B cell (primary cell): Measurements from ENCODE around the gene WDR38. TPM values are rescaled to one million over a fixed set of nuclear protein-coding genes. Genes with fewer than 3 reads are reported as not detected.

Experiments
- ATAC-seq: fragments of 200-7000 bp; cut with Tn5 transposase; one replicate; pipeline ENCODE4 v1.10.0; 2021; ENCODE audit warnings: low read depth, mild to moderate bottlenecking, moderate number of reproducible peaks, moderate library complexity
- CTCF ChIA-PET: fragments of 350-600 bp; sonication (Branson Sonifier 250); formaldehyde crosslinking; loops from one replicate; lab custom pipeline; 2021; ENCODE audit warnings: antibody characterized with exemption, inconsistent platforms; lab: Charles Lee
- POLR2A ChIA-PET: fragments of 350-600 bp; sonication (Branson Sonifier 250); formaldehyde crosslinking; loops from one replicate; lab custom pipeline; 2021; ENCODE audit warnings: antibody characterized with exemption; lab: Charles Lee
- DNase-seq: peaks from one replicate; pipeline ENCODE4 v3.0.0; 2013
- H2AFZ ChIP-seq: 2 replicates; pipeline ENCODE4 v1.6.1; 2012; ENCODE audit warnings: mild to moderate bottlenecking, low read depth, low read length; ENCODE audit not compliant: insufficient read depth, poor library complexity, severe bottlenecking
- H3K27ac ChIP-seq, 2 donors: 1 replicate in 1 of 2; 2 replicates in 1 of 2; pipeline ENCODE4 v1.5.1; 2012 to 2013; ENCODE audit warnings: low read length in 2 of 2, mild to moderate bottlenecking in 2 of 2, moderate library complexity in 1 of 2
- H3K27me3 ChIP-seq, 4 experiments: fragments of 200-600 bp in 1 of 4; sonication (generic) in 1 of 4; replicated peaks in 1 of 4; 1 replicate in 2 of 4; 2 replicates in 2 of 4; pipeline versions ENCODE4 v1.6.1 to v1.7.0; 2013 to 2016; ENCODE audit warnings: low read length in 3 of 4, mild to moderate bottlenecking in 2 of 4, mixed read lengths in 1 of 4, moderate library complexity in 1 of 4; ENCODE audit not compliant: insufficient read depth in 4 of 4, control insufficient read depth in 3 of 4; ENCODE audit errors: control extremely low read depth in 1 of 4
- H3K36me3 ChIP-seq, 2 experiments: replicated peaks in 1 of 2; 1 replicate in 1 of 2; 2 replicates in 1 of 2; pipeline versions ENCODE4 v1.6.1 to v1.7.1; 2013; ENCODE audit warnings: low read length in 1 of 2; ENCODE audit not compliant: insufficient read depth in 2 of 2, control insufficient read depth in 1 of 2; ENCODE audit errors: control extremely low read depth in 1 of 2, extremely low read depth in 1 of 2
- H3K4me1 ChIP-seq, 2 donors: fragments of 200-600 bp in 1 of 2; sonication (generic) in 1 of 2; 1 replicate in 1 of 2; 2 replicates in 1 of 2; pipeline versions ENCODE4 v1.5.1 to v1.6.1; 2013 to 2017; ENCODE audit warnings: low read length in 2 of 2; ENCODE audit not compliant: control insufficient read depth in 2 of 2, insufficient read depth in 2 of 2
- H3K4me2 ChIP-seq: replicated peaks from 2 replicates; pipeline ENCODE3; 2012; ENCODE audit warnings: mild to moderate bottlenecking, low read depth, low read length; ENCODE audit not compliant: poor library complexity, severe bottlenecking
- H3K4me3 ChIP-seq, 5 experiments: fragments of 200-600 bp in 1 of 5; sonication (generic) in 1 of 5; 1 replicate in 3 of 5; 2 replicates in 2 of 5; pipeline versions ENCODE4 v1.5.1 to v1.7.0; 2011 to 2016; ENCODE audit warnings: low read length in 4 of 5, mild to moderate bottlenecking in 4 of 5, low read depth in 2 of 5, control low read depth in 1 of 5, moderate library complexity in 1 of 5; ENCODE audit not compliant: insufficient read depth in 1 of 5; ENCODE audit errors: control extremely low read depth in 1 of 5, extremely low read depth in 1 of 5
- H3K79me2 ChIP-seq: fragments of 200-600 bp; sonication (generic); one replicate; pipeline ENCODE4 v1.6.0; 2016; ENCODE audit warnings: low read length; ENCODE audit not compliant: control insufficient read depth, insufficient read depth
- H3K9ac ChIP-seq: fragments of 200-600 bp; sonication (generic); 2 replicates; pipeline ENCODE4 v1.6.1; 2017; ENCODE audit warnings: mild to moderate bottlenecking, low read length, moderate library complexity
- H3K9me3 ChIP-seq, 3 donors: one replicate each; pipeline versions ENCODE4 v1.6.1 to v1.7.1; 2013; ENCODE audit warnings: low read length in 2 of 3; ENCODE audit not compliant: control insufficient read depth in 2 of 3, insufficient read depth in 1 of 3; ENCODE audit errors: control extremely low read depth in 1 of 3
- H4K20me1 ChIP-seq: 2 replicates; pipeline ENCODE4 v1.6.0; 2012; ENCODE audit warnings: mild to moderate bottlenecking, low read length; ENCODE audit not compliant: insufficient read depth, control insufficient read depth, poor library complexity, severe bottlenecking
- H3K27ac Mint-ChIP-seq: one replicate; pipeline ENCODE4 v1.8.0; 2021; ENCODE audit warnings: mixed read lengths
- H3K27me3 Mint-ChIP-seq: one replicate; pipeline ENCODE4 v1.8.0; 2021; ENCODE audit warnings: mixed read lengths
- H3K4me1 Mint-ChIP-seq: one replicate; pipeline ENCODE4 v1.8.0; 2021; ENCODE audit warnings: mixed read lengths
- H3K4me3 Mint-ChIP-seq: one replicate; pipeline ENCODE4 v1.8.0; 2021; ENCODE audit warnings: mixed read lengths
- H3K9me3 Mint-ChIP-seq: one replicate; pipeline ENCODE4 v1.8.0; 2022; ENCODE audit warnings: mixed read lengths; ENCODE audit not compliant: insufficient read depth
- EZH2 ChIP-seq: IDR thresholded peaks from 2 replicates; pipeline ENCODE4 v1.6.1; 2012; ENCODE audit warnings: borderline replicate concordance, low read depth, mild to moderate bottlenecking, moderate library complexity, low read length; ENCODE audit not compliant: insufficient read depth, poor library complexity, severe bottlenecking
- WGBS: methylation state at CpG from one replicate; pipeline ENCODE4 v1.1.5; 2013; ENCODE audit warnings: missing lambda C conversion rate; ENCODE audit not compliant: insufficient coverage; 5-methylcytosine and 5-hydroxymethylcytosine counted together
- intact Hi-C: fragments of 100-400 bp; cut with micrococcal nuclease; formaldehyde crosslinking; loops from one replicate; pipeline ENCODE4 v1.10.0; 2022
- polyA plus RNA-seq: library from polyadenylated mRNA; depleted of rRNA; stranded (reverse); fragments of >200 nt; gene quantifications from 2 replicates; pipeline ENCODE4 v1.2.3, GENCODE V29; 2012
- total RNA-seq, 2 donors: library from RNA; stranded (reverse); fragments of 120-200 nt in 1 of 2; gene quantifications; 1 replicate in 1 of 2; 2 replicates in 1 of 2; pipeline versions ENCODE4 v1.2.3 to v1.2.4, GENCODE V29; 2013 to 2022
- TF ChIP-seq, protein P1 (sequence below): fragments of 200-600 bp; IDR thresholded peaks from one replicate; pipeline ENCODE4 v1.8.0; 2022; ENCODE audit warnings: antibody characterized with exemption, mild to moderate bottlenecking

Gene WDR38
- total and polyA plus RNA-seq, 2 donors (not counting 1 experiment from before 2014, with no cell fraction given): not detected

DNA sequence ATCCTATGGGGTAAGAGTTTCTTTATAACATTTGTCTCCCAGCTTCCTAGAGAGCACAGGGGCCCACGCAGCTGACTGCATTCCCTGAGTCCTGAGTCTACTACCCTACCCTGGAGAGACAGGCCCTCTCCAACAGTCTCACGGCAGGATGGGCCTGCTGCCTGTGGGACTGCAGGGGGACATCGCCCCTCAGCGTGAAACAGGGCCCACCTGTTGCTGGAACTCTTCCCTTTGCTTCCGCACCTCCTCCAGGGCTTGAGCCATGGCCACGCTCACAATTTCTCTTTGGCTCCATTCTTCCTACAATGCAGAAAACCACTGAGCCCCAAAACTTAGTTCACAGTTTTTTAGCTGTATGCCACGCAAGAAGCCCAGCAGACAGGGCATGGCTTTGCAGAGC lies 36.9 kb downstream of the WDR38 start:
- Mint-ChIP-seq H3K27me3 (no peaks in the 10 kb centered on the region), H3K27ac (no peak overlapping the region), H3K4me3 (no peak overlapping the region), H3K4me1 (peaks cover 4% of the 10 kb centered on the region), H3K9me3 (no peaks in the 10 kb centered on the region)
- no peak for TF ChIP-seq EZH2
- TF ChIP-seq, protein P1, sequence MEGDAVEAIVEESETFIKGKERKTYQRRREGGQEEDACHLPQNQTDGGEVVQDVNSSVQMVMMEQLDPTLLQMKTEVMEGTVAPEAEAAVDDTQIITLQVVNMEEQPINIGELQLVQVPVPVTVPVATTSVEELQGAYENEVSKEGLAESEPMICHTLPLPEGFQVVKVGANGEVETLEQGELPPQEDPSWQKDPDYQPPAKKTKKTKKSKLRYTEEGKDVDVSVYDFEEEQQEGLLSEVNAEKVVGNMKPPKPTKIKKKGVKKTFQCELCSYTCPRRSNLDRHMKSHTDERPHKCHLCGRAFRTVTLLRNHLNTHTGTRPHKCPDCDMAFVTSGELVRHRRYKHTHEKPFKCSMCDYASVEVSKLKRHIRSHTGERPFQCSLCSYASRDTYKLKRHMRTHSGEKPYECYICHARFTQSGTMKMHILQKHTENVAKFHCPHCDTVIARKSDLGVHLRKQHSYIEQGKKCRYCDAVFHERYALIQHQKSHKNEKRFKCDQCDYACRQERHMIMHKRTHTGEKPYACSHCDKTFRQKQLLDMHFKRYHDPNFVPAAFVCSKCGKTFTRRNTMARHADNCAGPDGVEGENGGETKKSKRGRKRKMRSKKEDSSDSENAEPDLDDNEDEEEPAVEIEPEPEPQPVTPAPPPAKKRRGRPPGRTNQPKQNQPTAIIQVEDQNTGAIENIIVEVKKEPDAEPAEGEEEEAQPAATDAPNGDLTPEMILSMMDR: no peak
- H2AFZ ChIP-seq: no peak overlapping the region
- H3K36me3 ChIP-seq: peaks cover 0 to 68% of the 10 kb centered on the region in 2 experiments
- no peak for DNase-seq
- H3K4me1 ChIP-seq: no peaks in the 10 kb centered on the region
- intact Hi-C loops: loop anchor here (5.0 kb wide), 1 partner anchor 38 kb away; the partner anchor contains the start of gene WDR38
- no peaks in the 10 kb centered on the region for H3K27me3 ChIP-seq
- CTCF ChIA-PET: no interaction called here
- H3K4me2 ChIP-seq: no peak overlapping the region
- ATAC-seq: no peak
- H3K4me3 ChIP-seq: no peak overlapping the region
- H3K27ac ChIP-seq: no peak overlapping the region
- WGBS: 95% methylated on average over 7 of the region's 7 CpGs
- H3K9ac ChIP-seq: no peak overlapping the region
- H4K20me1 ChIP-seq: peaks cover 4% of the 10 kb centered on the region
- no peaks in the 10 kb centered on the region for H3K9me3 ChIP-seq
- H3K79me2 ChIP-seq: peaks cover 5% of the 10 kb centered on the region
- POLR2A ChIA-PET: no interaction called here

DNA sequence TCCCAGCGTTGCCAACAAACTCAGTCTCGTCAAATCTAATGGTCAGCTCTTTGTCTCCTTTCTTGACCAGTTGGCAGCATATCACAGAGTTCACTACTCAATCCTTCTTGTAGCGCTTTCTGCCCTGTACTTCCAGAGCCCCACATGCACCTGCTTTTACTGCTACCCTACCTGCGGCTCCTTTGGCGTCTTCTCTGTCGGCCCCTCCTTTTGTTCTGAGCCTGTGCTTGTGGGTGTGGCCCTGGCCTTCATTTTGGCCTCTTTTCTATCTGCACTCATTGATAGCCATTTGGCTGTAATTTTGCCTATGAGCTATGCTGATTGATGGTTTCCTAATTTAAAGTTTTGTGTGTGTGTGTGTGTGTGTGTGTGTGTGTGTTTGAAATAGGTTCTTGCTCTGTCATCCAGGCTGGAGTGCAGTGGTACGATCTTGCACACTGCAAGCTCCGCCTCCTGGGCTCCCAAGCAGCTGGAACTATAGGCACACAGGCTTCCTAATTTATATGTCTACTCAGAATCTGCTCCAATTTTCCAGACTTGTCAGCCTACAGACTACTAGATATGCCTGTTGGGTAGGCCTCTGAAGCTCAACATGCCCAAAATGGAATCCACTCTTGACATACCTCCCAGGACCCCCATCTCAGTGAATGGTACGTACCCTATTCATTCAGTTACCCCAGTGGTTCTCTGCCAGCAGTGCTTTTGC lies 40.9 kb downstream of the WDR38 start:
- intact Hi-C loops: loop anchor here (1.0 to 5.0 kb wide), 2 partner anchors 42 to 120 kb away; partner anchors contain the start of gene WDR38

More for the DNA sequence above, 40.9 kb downstream of the WDR38 start:
- no peak overlapping the region for H3K4me3 ChIP-seq
- H2AFZ ChIP-seq: no peak overlapping the region
- 87% methylated on average over 3 of the region's 9 CpGs for WGBS
- H3K4me1 ChIP-seq: no peaks in the 10 kb centered on the region
- peaks cover 11% of the 10 kb centered on the region for H3K79me2 ChIP-seq
- no peaks in the 10 kb centered on the region for H3K9me3 ChIP-seq
- Mint-ChIP-seq H3K9me3 (no peaks in the 10 kb centered on the region), H3K4me1 (peaks cover 4% of the 10 kb centered on the region), H3K27ac (peak overlapping the region; percentile 18), H3K27me3 (no peaks in the 10 kb centered on the region), H3K4me3 (no peak overlapping the region)
- H3K36me3 ChIP-seq: peaks cover 0 to 54% of the 10 kb centered on the region in 2 experiments
- no peaks in the 10 kb centered on the region for H3K27me3 ChIP-seq
- no peak overlapping the region for H3K27ac ChIP-seq
- ChIA-PET CTCF (interaction anchor here (0.6 to 2.5 kb wide), 13 partner anchors 12 to 145 kb away, joined by 3 to 23 read pairs (median 5); partner anchors contain the start of genes ARPC5L, NR6A1, RPL35 and WDR38), POLR2A (no interaction called here)
- H3K4me2 ChIP-seq: no peak overlapping the region
- DNase-seq (no peak), ATAC-seq (no peak)
- no peak overlapping the region for H3K9ac ChIP-seq
- H4K20me1 ChIP-seq: peaks cover 6% of the 10 kb centered on the region
- no peak for TF ChIP-seq EZH2
- TF ChIP-seq, protein P1: no peak
